ENCODE measurements around the gene BABAM1. TPM values are rescaled to one million over a fixed set of nuclear protein-coding genes. Genes with fewer than 3 reads are reported as not detected.

Gene BABAM1
- total and polyA plus RNA-seq, 9 of the 15 experiments (the other 6 are each of a cell fraction or from before 2014, with no cell fraction given): 14.7 to 160 (median 113) TPM

GRCh38 chr19:17309198-17309964 lies 42.1 kb downstream of the BABAM1 start, which contains the start of gene DDA1 (continued):
- TF ChIP-seq ZNF318 (IDR thresholded peaks at IDR 0.05; ENCODE audit: borderline replicate concordance in 1 of 2, low read depth in 1 of 2): no peak
- TF ChIP-seq NR2F6 (CRISPR knock-in tag; IDR thresholded peaks at IDR 0.05): no peak
- peak; percentile 82 for TF ChIP-seq TFAP4 (CRISPR knock-in tag; IDR thresholded peaks at IDR 0.05; ENCODE audit: borderline replicate concordance)
- TF ChIP-seq E2F4 (CRISPR knock-in tag; IDR thresholded peaks at IDR 0.05; ENCODE audit: low read depth): no peak
- TF ChIP-seq KAT8 (IDR thresholded peaks at IDR 0.05; ENCODE audit: low read depth): no peak
- TF ChIP-seq HDAC2 (IDR thresholded peaks at IDR 0.05): no peak
- TF ChIP-seq PRMT5 (CRISPR knock-in tag; IDR thresholded peaks at IDR 0.05): no peak
- no peak for TF ChIP-seq ZKSCAN8 (CRISPR knock-in tag; IDR thresholded peaks at IDR 0.05)
- TF ChIP-seq ZNF184 (CRISPR knock-in tag; IDR thresholded peaks at IDR 0.05): no peak
- TF ChIP-seq ZFP1 (CRISPR knock-in tag; IDR thresholded peaks at IDR 0.05): no peak
- TF ChIP-seq ZNF354B (CRISPR knock-in tag; IDR thresholded peaks at IDR 0.05): no peak
- TF ChIP-seq TAL1 (IDR thresholded peaks at IDR 0.05): no peak
- peak; percentile 42 for TF ChIP-seq SAP30 (IDR thresholded peaks at IDR 0.05; ENCODE audit: borderline replicate concordance, insufficient read depth, low read depth, low read length, poor library complexity, severe bottlenecking)
- TF ChIP-seq POLR2G (IDR thresholded peaks at IDR 0.05; ENCODE audit: low read depth, low read length): peak; percentile 83
- no peak for TF ChIP-seq GATAD2B (IDR thresholded peaks at IDR 0.05; ENCODE audit: borderline replicate concordance)

Measured in K562 (cell line).